LNCaP clone FGC (cell line): ENCODE measurements around the gene CDC5L.

ENCODE experiments used
- DNase-seq: peaks from one replicate; pipeline ENCODE4 v3.0.0-alpha.2; 2011; ENCODE audit warnings: low read depth
- H3K4me3 ChIP-seq: 2 replicates; pipeline ENCODE4 v1.5.1; 2011; ENCODE audit warnings: mild to moderate bottlenecking, low read depth, low read length, control low read depth
- CTCF ChIP-seq: IDR thresholded peaks from 2 replicates; pipeline ENCODE4 v1.5.1; 2012; ENCODE audit warnings: mild to moderate bottlenecking; ENCODE audit not compliant: control insufficient read depth, insufficient read depth; ENCODE audit errors: extremely low read depth

The CDC5L gene

GRCh38 chr6:44430326-44430725, 42.8 kb downstream of the CDC5L start:
- DNase-seq: no peak
- no peak overlapping the region for H3K4me3 ChIP-seq
- no peak for TF ChIP-seq CTCF

- H3K4me3 ChIP-seq: no peak overlapping the region
- peak; percentile 77 for TF ChIP-seq CTCF
- peak; percentile 37 for DNase-seq
These were observed 43.7 kb downstream of the CDC5L start for GRCh38 chr6:44431118-44431725.

- no peak for TF ChIP-seq CTCF
- no peak overlapping the region for H3K4me3 ChIP-seq
- DNase-seq: no peak
These were observed 44.7 kb downstream of the CDC5L start for GRCh38 chr6:44432227-44432626.

- DNase-seq: peak; percentile 82
- no peak overlapping the region for H3K4me3 ChIP-seq
- TF ChIP-seq CTCF: no peak
These were observed 45.2 kb downstream of the CDC5L start for GRCh38 chr6:44432726-44433125.

- no peak for DNase-seq
- TF ChIP-seq CTCF: no peak
- no peak overlapping the region for H3K4me3 ChIP-seq
These were observed 48.0 kb downstream of the CDC5L start for GRCh38 chr6:44435500-44435899.

- no peak for TF ChIP-seq CTCF
These were observed 51.3 kb downstream of the CDC5L start for GRCh38 chr6:44438827-44439226.

More at GRCh38 chr6:44438827-44439226, 51.3 kb downstream of the CDC5L start:
- no peak overlapping the region for H3K4me3 ChIP-seq
- no peak for DNase-seq
